Measurements from ENCODE around the gene KIF4A. TPM values are rescaled to one million over a fixed set of nuclear protein-coding genes. Genes with fewer than 3 reads are reported as not detected.
A peak's percentile ranks its signal among the peaks of the same experiment; 100 is the strongest.

KIF4A gene
- total and polyA plus RNA-seq, 9 of the 15 experiments (the other 6 are each of a cell fraction or from before 2014, with no cell fraction given) = 13.0 to 42.7 (median 35.9) TPM

- CTCF ChIA-PET (ENCODE audit: low intra/inter-chr PET ratio) = no interaction called here
- intact Hi-C loops (cut with micrococcal nuclease) = no loop called here
Observed at GRCh38 chrX:70254063-70254400, 35.9 kb upstream of the KIF4A start.

GRCh38 chrX:70254909-70255308, 35.0 kb upstream of the KIF4A start:
- H3K9me3 ChIP-seq (replicated peaks; ENCODE audit: control insufficient read depth, insufficient read depth, low read depth, low read length) = no peaks in the 10 kb centered on the region
- in situ Hi-C loops (cut with MboI) (no loop called here), intact Hi-C loops (cut with micrococcal nuclease) (no loop called here)
- ChIA-PET POLR2A (no interaction called here), CTCF (ENCODE audit: low intra/inter-chr PET ratio) (no interaction called here)
- H3K9ac ChIP-seq (ENCODE audit: insufficient read depth in 1 of 2, low read depth in 2 of 2, low read length in 2 of 2) = no peak overlapping the region
- no peak overlapping the region for H3K4me2 ChIP-seq (ENCODE audit: insufficient read depth, low read length)
- FAIRE-seq (no peak), ATAC-seq (no peak), DNase-seq (ENCODE audit: extremely low read depth in 1 of 4, low spot score in 3 of 4) (no peak)
- no peaks in the 10 kb centered on the region for H3K9me1 ChIP-seq (ENCODE audit: control insufficient read depth, insufficient read depth, low read length)
- no peak overlapping the region for H2AFZ ChIP-seq (ENCODE audit: low read depth, low read length)
- no peak overlapping the region for H3K27ac ChIP-seq (ENCODE audit: extremely low read depth, low read depth, low read length)
- WGBS (ENCODE audit: insufficient coverage, low coverage, missing lambda C conversion rate) = 18% methylated on average over 3 of the region's 3 CpGs
- TF ChIP-seq ZFPM2 (CRISPR knock-in tag; IDR thresholded peaks at IDR 0.05) (no peak), NFE2 (IDR thresholded peaks at IDR 0.05; ENCODE audit: low read depth) (no peak), POLR2AphosphoS2 (IDR thresholded peaks at IDR 0.05; ENCODE audit: low read length) (no peak), JUNB (CRISPR knock-in tag; conservative IDR thresholded peaks at IDR 0.05) (no peak), SRSF3 (IDR thresholded peaks at IDR 0.05; ENCODE audit: insufficient read depth, low read length) (no peak), ZNF583 (CRISPR knock-in tag; IDR thresholded peaks at IDR 0.05) (no peak), CSDE1 (IDR thresholded peaks at IDR 0.05) (no peak), HNRNPH1 (optimal IDR thresholded peaks at IDR 0.05; ENCODE audit: low read depth, low read length) (no peak), ELK3 (CRISPR knock-in tag; IDR thresholded peaks at IDR 0.05) (no peak), RBM14 (IDR thresholded peaks at IDR 0.05; ENCODE audit: borderline replicate concordance, insufficient read depth, low read depth, low read length) (no peak), CBX2 (IDR thresholded peaks at IDR 0.05; ENCODE audit: insufficient read depth, low read length, poor library complexity, severe bottlenecking) (no peak), NCOR1 (IDR thresholded peaks at IDR 0.05) (no peak)
- BruUV-seq (replicated peaks) = no TSS peak
- no peaks in the 10 kb centered on the region; the same call in none of the 2 replicates for H4K20me1 ChIP-seq (replicated peaks; ENCODE audit: control insufficient read depth, insufficient read depth, low read length)
- H3K27me3 ChIP-seq (ENCODE audit: control insufficient read depth in 2 of 2, insufficient read depth in 2 of 2, low read length in 2 of 2) = peaks cover 4 to 24% of the 10 kb centered on the region in 2 experiments; a peak in 4 of 5 replicates
- no peak overlapping the region for H3K4me3 ChIP-seq
- no peaks in the 10 kb centered on the region for H3K79me2 ChIP-seq (ENCODE audit: control insufficient read depth, insufficient read depth, low read length)
- no peaks in the 10 kb centered on the region for H3K36me3 ChIP-seq (ENCODE audit: control insufficient read depth, insufficient read depth, low read length)
- no peaks in the 10 kb centered on the region; a peak in 1 of 5 replicates for H3K4me1 ChIP-seq (replicated peaks in 1 of 2; ENCODE audit: control insufficient read depth in 2 of 2, insufficient read depth in 2 of 2, low read length in 2 of 2)

More at GRCh38 chrX:70254063-70254400, 35.9 kb upstream of the KIF4A start:
- in situ Hi-C loops (cut with MboI) = no loop called here
- FAIRE-seq (no peak), ATAC-seq (no peak), DNase-seq (ENCODE audit: extremely low read depth in 1 of 4, low spot score in 3 of 4) (no peak)
- no TSS peak for BruUV-seq (replicated peaks)
- WGBS (ENCODE audit: insufficient coverage, low coverage, missing lambda C conversion rate) = no CpG with 5 or more reads among the region's 1 CpG
- POLR2A ChIA-PET = interaction anchor here (1.2 kb wide), 1 partner anchor 13 kb away, joined by 3 read pairs; no protein-coding TSS in a partner anchor
- Histone ChIP-seq H2AFZ (ENCODE audit: low read depth, low read length) (no peak overlapping the region), H3K4me1 (replicated peaks in 1 of 2; ENCODE audit: control insufficient read depth in 2 of 2, insufficient read depth in 2 of 2, low read length in 2 of 2) (no peaks in the 10 kb centered on the region; a peak in 1 of 5 replicates), H3K4me2 (ENCODE audit: insufficient read depth, low read length) (no peak overlapping the region), H3K27ac (ENCODE audit: extremely low read depth, low read depth, low read length) (no peak overlapping the region), H3K9ac (ENCODE audit: insufficient read depth in 1 of 2, low read depth in 2 of 2, low read length in 2 of 2) (no peak overlapping the region), H3K9me1 (ENCODE audit: control insufficient read depth, insufficient read depth, low read length) (no peaks in the 10 kb centered on the region), H3K36me3 (ENCODE audit: control insufficient read depth, insufficient read depth, low read length) (no peaks in the 10 kb centered on the region), H3K9me3 (replicated peaks; ENCODE audit: control insufficient read depth, insufficient read depth, low read depth, low read length) (no peaks in the 10 kb centered on the region), H3K4me3 (no peak overlapping the region), H3K79me2 (ENCODE audit: control insufficient read depth, insufficient read depth, low read length) (no peaks in the 10 kb centered on the region), H3K27me3 (ENCODE audit: control insufficient read depth in 2 of 2, insufficient read depth in 2 of 2, low read length in 2 of 2) (peaks cover 4 to 16% of the 10 kb centered on the region in 2 experiments; a peak in 4 of 5 replicates), H4K20me1 (replicated peaks; ENCODE audit: control insufficient read depth, insufficient read depth, low read length) (no peaks in the 10 kb centered on the region; the same call in 1 of the 2 replicates)
- TF ChIP-seq ZNF384 (IDR thresholded peaks at IDR 0.05; ENCODE audit: low read depth, low read length) (no peak), ATF3 (IDR thresholded peaks at IDR 0.05) (0 out of 2 replicates have a peak, but pooled peaks have one; percentile 7), ATF3 (CRISPR knock-in tag; conservative IDR thresholded peaks at IDR 0.05) (no peak)

Measured in K562 (cell line).